NCI-H1417 (cell line): ENCODE results near the gene STYK1.

Experiments
- DNase-seq, 3 experiments: peaks; one replicate each; lab custom pipeline; 2025; lab: John Stamatoyannopoulos, UW

The STYK1 gene

GRCh38 chr12:10673659-10674384 is at the start of gene STYK1:
Gene STYK1, minus strand, starts transcription at chr12:10674052. Its CDS starts 39,434 bp downstream, at chr12:10634618.
- peak; percentile 78 to 93 (median 88) for DNase-seq

GRCh38 chr12:10722905-10723746 is 49.3 kb upstream of the STYK1 start, which contains the start of gene YBX3:
Gene YBX3, minus strand, starts transcription at chr12:10723323. Its CDS starts 212 bp downstream, at chr12:10723111.
- peak in 2 of 3 experiments; percentile 79 to 87 for DNase-seq

DNA sequence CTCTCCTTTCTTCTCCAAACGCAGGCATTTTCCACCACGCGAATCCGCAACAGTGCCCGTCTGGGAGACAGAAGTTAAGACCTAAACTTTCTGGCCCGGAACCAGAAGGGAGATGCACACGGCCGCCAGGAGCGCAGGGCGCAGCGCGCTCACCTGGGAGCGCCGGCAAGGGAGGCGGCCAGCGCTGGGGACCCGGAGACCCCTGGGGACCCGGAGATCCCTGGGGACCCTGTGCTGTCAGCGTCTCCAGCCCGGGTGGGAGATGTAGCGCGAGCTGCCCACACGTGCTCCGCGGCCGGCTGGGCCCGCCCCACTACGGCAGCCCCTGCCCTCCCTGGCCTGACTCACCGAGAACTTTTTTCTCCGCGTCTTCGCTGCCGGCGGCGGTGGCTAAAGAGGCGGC is 48.7 kb upstream of the STYK1 start:
- DNase-seq: peak in 2 of 3 experiments; percentile 67 to 84

GRCh38 chr12:10721651-10722501 is 48.0 kb upstream of the STYK1 start:
- peak in 2 of 3 experiments; percentile 64 to 67 for DNase-seq

- no peak for DNase-seq
Measured at GRCh38 chr12:10720974-10721650, 47.3 kb upstream of the STYK1 start.

- no peak for DNase-seq
Measured at GRCh38 chr12:10719482-10719881, 45.6 kb upstream of the STYK1 start.

DNA sequence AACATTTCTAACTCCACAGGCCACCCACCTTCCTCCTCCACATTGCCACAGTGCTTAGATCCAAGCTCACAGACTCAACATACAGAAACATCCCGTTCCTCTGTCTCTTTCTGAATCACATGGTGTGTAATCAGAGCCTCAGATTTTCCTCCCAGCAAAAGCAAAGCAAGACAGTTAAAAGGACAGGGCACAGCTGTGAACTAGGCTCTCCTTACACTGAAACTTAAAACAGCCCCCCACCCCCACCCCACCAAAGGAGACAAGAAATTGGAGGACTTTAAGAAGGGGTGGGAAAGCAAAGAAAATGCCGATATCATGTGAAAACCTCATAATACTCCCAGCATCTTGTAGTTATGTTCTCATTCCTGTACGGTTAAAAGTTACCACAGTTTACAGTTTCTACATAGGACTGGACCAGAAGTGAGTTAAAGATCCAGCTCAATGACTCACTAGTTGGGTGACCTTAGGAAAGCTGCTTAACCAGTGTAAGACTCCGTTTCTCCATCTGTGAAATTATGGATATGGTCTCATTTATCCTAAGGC is 44.5 kb upstream of the STYK1 start:
- DNase-seq: no peak

DNA sequence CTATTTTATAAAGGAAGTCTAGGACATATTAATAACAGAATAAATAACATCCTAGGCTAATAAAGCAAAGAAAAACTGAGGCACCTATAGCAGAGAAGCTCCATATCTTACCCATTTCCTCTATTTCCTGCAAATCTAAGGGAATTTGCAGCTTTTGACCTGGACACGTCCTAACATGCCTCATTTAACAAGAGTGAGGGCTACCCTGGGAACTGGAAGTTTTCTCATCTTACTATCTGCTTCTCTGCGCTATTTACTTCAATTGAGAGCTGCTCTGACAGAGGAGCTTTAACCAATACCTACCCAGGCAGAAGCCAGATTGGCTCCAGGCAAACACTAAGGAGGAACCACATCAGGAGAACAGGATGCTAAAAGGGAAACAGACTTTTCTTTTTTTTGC is 43.6 kb upstream of the STYK1 start:
- DNase-seq: peak in 1 of 3 experiments; percentile 25

DNA sequence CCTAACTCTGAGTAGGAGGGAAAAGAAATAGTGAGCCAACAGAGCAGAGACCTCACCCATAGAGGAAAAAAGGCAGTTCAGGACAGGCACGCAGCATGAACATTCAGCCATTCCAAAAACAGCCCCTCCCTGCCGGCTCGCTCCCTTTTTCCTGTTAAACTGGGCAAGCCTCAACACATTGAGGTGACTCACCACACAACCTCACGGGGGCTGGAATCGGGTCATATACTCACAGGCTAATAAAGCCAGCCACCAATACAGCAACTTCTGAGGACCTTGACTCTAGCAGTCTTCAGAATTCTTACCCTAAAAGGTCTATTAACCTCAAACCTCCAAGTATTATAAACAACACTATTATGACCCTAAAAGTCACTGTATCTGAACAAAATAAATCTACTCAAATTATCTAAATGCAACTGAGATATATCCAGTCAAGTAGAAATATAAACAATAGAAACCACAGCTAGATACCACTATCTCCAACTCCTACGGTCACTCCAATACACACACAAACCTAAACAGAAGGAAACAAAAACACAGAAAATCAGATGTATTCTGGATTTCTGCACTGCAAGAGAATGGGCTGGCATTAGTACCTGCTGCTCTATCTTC is 43.0 kb upstream of the STYK1 start:
- DNase-seq: peak in 2 of 3 experiments; percentile 64 to 70

GRCh38 chr12:10716277-10716676 is 42.4 kb upstream of the STYK1 start:
- DNase-seq: peak in 2 of 3 experiments; percentile 23 to 42

DNA sequence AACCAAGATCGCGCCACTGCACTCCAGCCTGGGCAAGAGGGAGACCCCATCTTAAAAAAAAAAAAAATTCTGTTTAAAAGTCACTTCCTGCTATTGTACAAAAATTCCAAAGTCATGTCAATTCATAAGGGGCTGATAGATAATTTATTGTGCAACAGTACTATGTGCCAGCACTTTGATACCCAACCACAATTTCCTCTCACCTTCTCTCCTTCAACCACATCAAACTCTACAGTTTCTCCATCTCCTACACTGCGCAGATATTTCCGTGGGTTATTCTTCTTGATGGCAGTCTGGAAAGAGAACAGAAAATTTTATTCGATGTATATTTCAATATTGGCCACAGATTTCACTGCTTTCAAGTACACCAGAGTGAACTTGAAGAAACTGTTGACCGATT is 41.6 kb upstream of the STYK1 start:
- no peak for DNase-seq

- no peak for DNase-seq
Measured at GRCh38 chr12:10709808-10710207, 36.0 kb upstream of the STYK1 start.

DNA sequence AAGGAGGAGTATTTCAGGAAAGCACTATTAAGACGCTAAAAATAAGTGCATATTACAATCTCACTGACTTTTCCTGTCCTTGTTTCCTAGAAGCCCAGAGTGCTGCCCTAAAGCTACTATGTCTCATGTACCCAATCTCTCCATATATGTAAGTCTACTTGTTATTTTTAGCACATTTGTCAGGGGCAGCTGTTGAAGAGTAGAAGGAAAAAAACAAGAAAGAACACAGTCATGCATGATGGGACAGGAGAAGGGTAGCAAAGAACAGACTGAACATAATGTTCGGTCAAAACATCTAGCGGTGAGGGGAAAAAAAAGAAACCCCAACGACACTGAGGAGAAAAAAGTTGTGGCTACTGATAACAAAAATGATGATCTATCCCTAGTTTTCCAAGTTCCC is 35.0 kb upstream of the STYK1 start:
- DNase-seq: no peak

GRCh38 chr12:10705655-10706054 is 31.8 kb upstream of the STYK1 start:
- DNase-seq: no peak

DNA sequence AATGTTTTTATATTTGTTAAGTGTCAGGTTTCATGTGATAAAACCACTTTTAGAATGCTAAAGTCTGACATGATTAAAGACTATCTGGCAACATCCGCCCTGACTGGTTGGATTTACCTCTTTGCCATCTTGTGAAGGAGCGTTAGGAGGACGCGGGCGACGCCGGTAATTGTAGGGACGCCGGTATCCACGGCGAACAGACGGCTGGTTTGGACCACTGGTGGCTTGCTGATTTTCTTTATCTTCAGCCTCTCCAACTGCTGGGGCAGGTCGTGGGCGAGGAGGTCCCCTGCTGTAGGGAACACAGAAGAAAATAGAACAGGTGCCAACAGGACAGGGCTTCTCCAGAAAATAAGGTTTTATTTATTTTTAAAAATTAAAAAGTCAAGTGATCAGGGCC is 28.0 kb upstream of the STYK1 start:
- DNase-seq: peak in 1 of 3 experiments; percentile 37

- DNase-seq: no peak
Measured at GRCh38 chr12:10701131-10701681, 27.4 kb upstream of the STYK1 start.

GRCh38 chr12:10700581-10700980 is 26.7 kb upstream of the STYK1 start:
- no peak for DNase-seq

DNA sequence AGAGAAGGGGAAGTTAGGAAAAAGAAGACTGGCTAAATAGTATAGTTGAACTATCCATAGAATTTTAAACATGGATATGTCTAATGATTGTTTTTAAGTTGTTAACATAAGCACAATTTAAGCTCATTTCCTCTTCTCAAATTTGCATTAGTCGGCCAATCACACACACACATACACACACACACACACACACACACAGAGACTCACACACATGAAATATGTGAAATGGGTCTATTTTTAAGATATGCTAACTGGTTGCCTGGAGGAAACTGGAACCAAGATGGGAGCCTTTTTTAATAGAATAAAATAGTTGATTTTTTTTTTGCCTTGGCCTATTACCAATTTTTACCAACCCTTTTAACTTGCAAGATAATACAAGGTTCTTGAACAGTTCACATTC is 24.0 kb upstream of the STYK1 start:
- no peak for DNase-seq

DNA sequence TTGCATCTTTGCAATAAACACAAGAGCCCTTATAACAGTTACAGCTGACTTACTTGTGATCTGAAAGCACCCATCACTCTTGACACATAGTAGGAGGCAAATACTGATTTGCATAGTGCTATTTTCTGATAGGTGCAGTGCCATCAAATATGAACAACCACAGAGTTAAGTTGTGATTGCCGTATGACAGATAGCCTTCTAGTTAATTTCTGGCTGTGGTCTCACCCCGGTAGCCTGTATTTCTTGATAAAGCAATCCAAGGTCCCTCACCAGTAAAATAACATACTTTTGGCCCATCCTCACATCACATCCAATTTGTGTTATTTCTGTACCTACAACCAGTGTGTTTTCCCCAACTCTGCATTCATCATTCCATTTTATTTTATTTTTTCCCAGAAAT is 23.3 kb upstream of the STYK1 start:
- no peak for DNase-seq

GRCh38 chr12:10690906-10691305 is 17.1 kb upstream of the STYK1 start:
- DNase-seq: no peak
